ENCODE data around the gene CACNG7. TPM values are rescaled to one million over a fixed set of nuclear protein-coding genes. Genes with fewer than 3 reads are reported as not detected.
A peak's percentile ranks its signal among the peaks of the same experiment; 100 is the strongest.

CACNG7 gene
- polyA plus RNA-seq, 4 donors = 0.78 to 0.79 TPM; not detected in 2

- peaks cover 0 to 4% (median 2%) of the 10 kb centered on the region in 3 donors for H3K4me1 ChIP-seq (ENCODE audit: control insufficient read depth in 3 of 3, insufficient read depth in 2 of 3, low read depth in 1 of 3, low read length in 2 of 3)
- H3K27me3 ChIP-seq (ENCODE audit: control insufficient read depth in 3 of 3, insufficient read depth in 3 of 3, low read length in 3 of 3) = peaks cover 3 to 46% (median 26%) of the 10 kb centered on the region in 3 donors
- no peak overlapping the region for H3K4me3 ChIP-seq (ENCODE audit: low read depth in 1 of 3, low read length in 3 of 3)
- DNase-seq (peak; percentile 64 to 85), FAIRE-seq (no peak)
- H3K36me3 ChIP-seq (ENCODE audit: control insufficient read depth in 3 of 3, insufficient read depth in 2 of 3, low read depth in 1 of 3, low read length in 3 of 3) = no peaks in the 10 kb centered on the region
- WGBS, 3 donors = 3 to 10% (median 7%) methylated on average over 9 of the region's 9 CpGs
- H3K27ac ChIP-seq (ENCODE audit: low read depth in 1 of 3, low read length in 2 of 3) = no peak overlapping the region
- H3K9me3 ChIP-seq (ENCODE audit: control insufficient read depth in 2 of 2, insufficient read depth in 1 of 2, low read depth in 1 of 2, low read length in 1 of 2) = peaks cover 3 to 16% of the 10 kb centered on the region in 2 donors
Measured at GRCh38 chr19:53977429-53977990, 68.4 kb downstream of the CACNG7 start.

- peaks cover 3 to 47% (median 26%) of the 10 kb centered on the region in 3 donors for H3K27me3 ChIP-seq (ENCODE audit: control insufficient read depth in 3 of 3, insufficient read depth in 3 of 3, low read length in 3 of 3)
- no peaks in the 10 kb centered on the region for H3K36me3 ChIP-seq (ENCODE audit: control insufficient read depth in 3 of 3, insufficient read depth in 2 of 3, low read depth in 1 of 3, low read length in 3 of 3)
- WGBS, 3 donors = 6 to 31% (median 21%) methylated on average over 53 to 54 of the region's 54 CpGs
- H3K27ac ChIP-seq (ENCODE audit: low read depth in 1 of 3, low read length in 2 of 3) = no peak overlapping the region
- DNase-seq (peak in 1 of 2 donors; percentile 12), FAIRE-seq (no peak)
- H3K4me1 ChIP-seq (ENCODE audit: control insufficient read depth in 3 of 3, insufficient read depth in 2 of 3, low read depth in 1 of 3, low read length in 2 of 3) = peaks cover 0 to 4% (median 2%) of the 10 kb centered on the region in 3 donors
- H3K4me3 ChIP-seq (ENCODE audit: low read depth in 1 of 3, low read length in 3 of 3) = no peak overlapping the region
- H3K9me3 ChIP-seq (ENCODE audit: control insufficient read depth in 2 of 2, insufficient read depth in 1 of 2, low read depth in 1 of 2, low read length in 1 of 2) = peaks cover 3 to 16% of the 10 kb centered on the region in 2 donors
Measured at GRCh38 chr19:53977991-53978731, 69.1 kb downstream of the CACNG7 start.

GRCh38 chr19:53978975-53979801, 70.1 kb downstream of the CACNG7 start:
- FAIRE-seq (no peak), DNase-seq (no peak)
- Histone ChIP-seq H3K27me3 (ENCODE audit: control insufficient read depth in 3 of 3, insufficient read depth in 3 of 3, low read length in 3 of 3) (peaks cover 3 to 58% (median 35%) of the 10 kb centered on the region in 3 donors), H3K4me3 (ENCODE audit: low read depth in 1 of 3, low read length in 3 of 3) (no peak overlapping the region), H3K4me1 (ENCODE audit: control insufficient read depth in 3 of 3, insufficient read depth in 2 of 3, low read depth in 1 of 3, low read length in 2 of 3) (peaks cover 0 to 4% (median 2%) of the 10 kb centered on the region in 3 donors), H3K9me3 (ENCODE audit: control insufficient read depth in 2 of 2, insufficient read depth in 1 of 2, low read depth in 1 of 2, low read length in 1 of 2) (peaks cover 3 to 16% of the 10 kb centered on the region in 2 donors), H3K36me3 (ENCODE audit: control insufficient read depth in 3 of 3, insufficient read depth in 2 of 3, low read depth in 1 of 3, low read length in 3 of 3) (no peaks in the 10 kb centered on the region), H3K27ac (ENCODE audit: low read depth in 1 of 3, low read length in 2 of 3) (no peak overlapping the region)
- WGBS, 3 donors = 3 to 11% (median 6%) methylated on average over 17 to 19 of the region's 19 CpGs

GRCh38 chr19:53980539-53981375, 71.7 kb downstream of the CACNG7 start:
- Histone ChIP-seq H3K27me3 (ENCODE audit: control insufficient read depth in 3 of 3, insufficient read depth in 3 of 3, low read length in 3 of 3) (peaks cover 3 to 61% (median 38%) of the 10 kb centered on the region in 3 donors), H3K4me3 (ENCODE audit: low read depth in 1 of 3, low read length in 3 of 3) (no peak overlapping the region), H3K36me3 (ENCODE audit: control insufficient read depth in 3 of 3, insufficient read depth in 2 of 3, low read depth in 1 of 3, low read length in 3 of 3) (no peaks in the 10 kb centered on the region), H3K4me1 (ENCODE audit: control insufficient read depth in 3 of 3, insufficient read depth in 2 of 3, low read depth in 1 of 3, low read length in 2 of 3) (peaks cover 0 to 4% (median 2%) of the 10 kb centered on the region in 3 donors), H3K27ac (ENCODE audit: low read depth in 1 of 3, low read length in 2 of 3) (no peak overlapping the region), H3K9me3 (ENCODE audit: control insufficient read depth in 2 of 2, insufficient read depth in 1 of 2, low read depth in 1 of 2, low read length in 1 of 2) (peaks cover 3 to 16% of the 10 kb centered on the region in 2 donors)
- peak; percentile 59 to 74 for DNase-seq
- FAIRE-seq = no peak
- 15 to 22% (median 20%) methylated on average over 20 of the region's 20 CpGs for WGBS, 3 donors

GRCh38 chr19:53981376-53981951, 72.4 kb downstream of the CACNG7 start:
- H3K4me1 ChIP-seq (ENCODE audit: control insufficient read depth in 3 of 3, insufficient read depth in 2 of 3, low read depth in 1 of 3, low read length in 2 of 3) = peaks cover 0 to 4% (median 2%) of the 10 kb centered on the region in 3 donors
- H3K27me3 ChIP-seq (ENCODE audit: control insufficient read depth in 3 of 3, insufficient read depth in 3 of 3, low read length in 3 of 3) = peaks cover 3 to 61% (median 38%) of the 10 kb centered on the region in 3 donors
- FAIRE-seq (no peak), DNase-seq (no peak)
- 60 to 71% (median 66%) methylated on average over 11 to 13 of the region's 13 CpGs for WGBS, 3 donors
- H3K36me3 ChIP-seq (ENCODE audit: control insufficient read depth in 3 of 3, insufficient read depth in 2 of 3, low read depth in 1 of 3, low read length in 3 of 3) = no peaks in the 10 kb centered on the region
- H3K27ac ChIP-seq (ENCODE audit: low read depth in 1 of 3, low read length in 2 of 3) = no peak overlapping the region
- peaks cover 3 to 16% of the 10 kb centered on the region in 2 donors for H3K9me3 ChIP-seq (ENCODE audit: control insufficient read depth in 2 of 2, insufficient read depth in 1 of 2, low read depth in 1 of 2, low read length in 1 of 2)
- no peak overlapping the region for H3K4me3 ChIP-seq (ENCODE audit: low read depth in 1 of 3, low read length in 3 of 3)

GRCh38 chr19:53982001-53982451, 72.9 kb downstream of the CACNG7 start:
- H3K4me3 ChIP-seq (ENCODE audit: low read depth in 1 of 3, low read length in 3 of 3) = peak overlapping the region in 1 of 3 donors; percentile 32
- H3K27me3 ChIP-seq (ENCODE audit: control insufficient read depth in 3 of 3, insufficient read depth in 3 of 3, low read length in 3 of 3) = peaks cover 3 to 59% (median 38%) of the 10 kb centered on the region in 3 donors
- peaks cover 3 to 16% of the 10 kb centered on the region in 2 donors for H3K9me3 ChIP-seq (ENCODE audit: control insufficient read depth in 2 of 2, insufficient read depth in 1 of 2, low read depth in 1 of 2, low read length in 1 of 2)
- H3K36me3 ChIP-seq (ENCODE audit: control insufficient read depth in 3 of 3, insufficient read depth in 2 of 3, low read depth in 1 of 3, low read length in 3 of 3) = no peaks in the 10 kb centered on the region
- H3K27ac ChIP-seq (ENCODE audit: low read depth in 1 of 3, low read length in 2 of 3) = no peak overlapping the region
- peaks cover 0 to 4% (median 2%) of the 10 kb centered on the region in 3 donors for H3K4me1 ChIP-seq (ENCODE audit: control insufficient read depth in 3 of 3, insufficient read depth in 2 of 3, low read depth in 1 of 3, low read length in 2 of 3)
- FAIRE-seq (no peak), DNase-seq (peak in 1 of 2 donors; percentile 32)
- WGBS, 3 donors = 4 to 9% (median 8%) methylated on average over 23 to 62 of the region's 62 CpGs

- Histone ChIP-seq H3K4me3 (ENCODE audit: low read depth in 1 of 3, low read length in 3 of 3) (peak overlapping the region in 2 of 3 donors; percentile 9 to 32), H3K27ac (ENCODE audit: low read depth in 1 of 3, low read length in 2 of 3) (no peak overlapping the region), H3K27me3 (ENCODE audit: control insufficient read depth in 3 of 3, insufficient read depth in 3 of 3, low read length in 3 of 3) (peaks cover 3 to 54% (median 38%) of the 10 kb centered on the region in 3 donors), H3K36me3 (ENCODE audit: control insufficient read depth in 3 of 3, insufficient read depth in 2 of 3, low read depth in 1 of 3, low read length in 3 of 3) (no peaks in the 10 kb centered on the region), H3K9me3 (ENCODE audit: control insufficient read depth in 2 of 2, insufficient read depth in 1 of 2, low read depth in 1 of 2, low read length in 1 of 2) (peaks cover 3 to 16% of the 10 kb centered on the region in 2 donors), H3K4me1 (ENCODE audit: control insufficient read depth in 3 of 3, insufficient read depth in 2 of 3, low read depth in 1 of 3, low read length in 2 of 3) (peaks cover 0 to 4% (median 1%) of the 10 kb centered on the region in 3 donors)
- FAIRE-seq = no peak
- peak in 1 of 2 donors; percentile 39 for DNase-seq
- WGBS, 3 donors = 0 to 9% (median 1%) methylated on average over 7 to 61 of the region's 61 CpGs
Measured at GRCh38 chr19:53982611-53983010, 73.5 kb downstream of the CACNG7 start.

Measured in small intestine (tissue), 7 donors.